PFSK-1 (cell line): Measurements from ENCODE around the gene DISC1.

ENCODE experiments used
- FOXP2 ChIP-seq: optimal IDR thresholded peaks from 2 replicates; pipeline ENCODE3; 2011; ENCODE audit warnings: borderline replicate concordance, control low read depth, inconsistent platforms; ENCODE audit not compliant: insufficient read depth; ENCODE audit errors: extremely low read length, extremely low read depth
- POLR2AphosphoS5 ChIP-seq: IDR thresholded peaks from 2 replicates; pipeline ENCODE4 v1.6.1; 2012; ENCODE audit warnings: low read depth, mild to moderate bottlenecking, control low read depth, low read length, moderate library complexity
- SIN3A ChIP-seq: IDR thresholded peaks from 2 replicates; pipeline ENCODE4 v1.6.1; 2012; ENCODE audit warnings: mild to moderate bottlenecking, low read length, moderate library complexity, borderline replicate concordance; ENCODE audit not compliant: insufficient read depth
- TAF1 ChIP-seq: IDR thresholded peaks from 2 replicates; pipeline ENCODE4 v1.6.1; 2012; ENCODE audit warnings: low read length, control low read depth, borderline replicate concordance; ENCODE audit not compliant: insufficient read depth
- TF ChIP-seq, protein P1 (sequence below), 2 experiments: IDR thresholded peaks; 2 replicates each; pipeline versions ENCODE4 v1.6.1 to v1.8.0; 2011 to 2012; ENCODE audit warnings: low read depth in 2 of 2, low read length in 2 of 2, control low read depth in 1 of 2, inconsistent platforms in 1 of 2, mild to moderate bottlenecking in 1 of 2, moderate library complexity in 1 of 2; ENCODE audit not compliant: insufficient read depth in 1 of 2

DISC1 gene

DNA sequence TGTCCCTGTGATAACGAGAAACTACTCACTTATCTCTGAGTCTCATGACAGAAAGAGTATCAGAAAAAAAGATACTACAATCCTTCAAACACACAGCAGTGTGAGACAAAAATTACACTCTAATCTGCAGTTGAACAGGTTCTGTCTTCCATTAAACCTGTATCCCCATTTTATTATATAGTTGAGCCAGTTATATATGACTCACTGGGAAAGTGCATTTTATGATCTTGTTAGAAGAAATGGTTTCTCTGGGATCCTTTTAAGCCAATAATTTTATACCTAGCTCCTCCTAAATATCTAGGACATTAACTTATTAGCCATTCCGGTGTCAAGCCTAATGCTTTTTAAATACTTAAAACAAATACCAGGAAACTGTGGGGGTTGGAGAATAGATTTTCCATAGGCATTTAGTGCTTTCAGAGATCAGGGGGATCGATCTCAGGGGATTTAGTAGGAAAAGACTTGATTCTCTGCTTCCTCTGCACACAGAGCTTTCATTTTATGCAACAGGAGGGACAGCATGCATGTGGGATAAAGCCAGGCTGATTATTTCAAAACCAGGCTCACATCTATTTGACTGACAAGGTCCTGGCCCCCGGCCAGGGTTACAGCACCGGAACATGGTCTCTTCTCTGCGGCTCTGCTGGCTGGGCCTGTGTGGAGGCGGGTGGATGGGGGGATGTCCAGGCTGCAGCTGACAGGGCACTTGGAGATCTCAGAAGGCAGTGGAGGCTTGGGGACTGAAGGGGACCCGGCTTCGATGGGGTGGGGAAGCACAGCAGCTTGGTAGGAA is 310.6 kb downstream of the DISC1 start:
- TF ChIP-seq, protein P1, sequence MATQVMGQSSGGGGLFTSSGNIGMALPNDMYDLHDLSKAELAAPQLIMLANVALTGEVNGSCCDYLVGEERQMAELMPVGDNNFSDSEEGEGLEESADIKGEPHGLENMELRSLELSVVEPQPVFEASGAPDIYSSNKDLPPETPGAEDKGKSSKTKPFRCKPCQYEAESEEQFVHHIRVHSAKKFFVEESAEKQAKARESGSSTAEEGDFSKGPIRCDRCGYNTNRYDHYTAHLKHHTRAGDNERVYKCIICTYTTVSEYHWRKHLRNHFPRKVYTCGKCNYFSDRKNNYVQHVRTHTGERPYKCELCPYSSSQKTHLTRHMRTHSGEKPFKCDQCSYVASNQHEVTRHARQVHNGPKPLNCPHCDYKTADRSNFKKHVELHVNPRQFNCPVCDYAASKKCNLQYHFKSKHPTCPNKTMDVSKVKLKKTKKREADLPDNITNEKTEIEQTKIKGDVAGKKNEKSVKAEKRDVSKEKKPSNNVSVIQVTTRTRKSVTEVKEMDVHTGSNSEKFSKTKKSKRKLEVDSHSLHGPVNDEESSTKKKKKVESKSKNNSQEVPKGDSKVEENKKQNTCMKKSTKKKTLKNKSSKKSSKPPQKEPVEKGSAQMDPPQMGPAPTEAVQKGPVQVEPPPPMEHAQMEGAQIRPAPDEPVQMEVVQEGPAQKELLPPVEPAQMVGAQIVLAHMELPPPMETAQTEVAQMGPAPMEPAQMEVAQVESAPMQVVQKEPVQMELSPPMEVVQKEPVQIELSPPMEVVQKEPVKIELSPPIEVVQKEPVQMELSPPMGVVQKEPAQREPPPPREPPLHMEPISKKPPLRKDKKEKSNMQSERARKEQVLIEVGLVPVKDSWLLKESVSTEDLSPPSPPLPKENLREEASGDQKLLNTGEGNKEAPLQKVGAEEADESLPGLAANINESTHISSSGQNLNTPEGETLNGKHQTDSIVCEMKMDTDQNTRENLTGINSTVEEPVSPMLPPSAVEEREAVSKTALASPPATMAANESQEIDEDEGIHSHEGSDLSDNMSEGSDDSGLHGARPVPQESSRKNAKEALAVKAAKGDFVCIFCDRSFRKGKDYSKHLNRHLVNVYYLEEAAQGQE (IDR thresholded peaks at IDR 0.05; ENCODE audit: insufficient read depth in 1 of 2, low read depth in 2 of 2, low read length in 2 of 2) = no peak; a peak in 1 of 4 replicates
- TF ChIP-seq POLR2AphosphoS5 (no peak), TAF1 (no peak), FOXP2 (no peak), SIN3A (no peak)

DNA sequence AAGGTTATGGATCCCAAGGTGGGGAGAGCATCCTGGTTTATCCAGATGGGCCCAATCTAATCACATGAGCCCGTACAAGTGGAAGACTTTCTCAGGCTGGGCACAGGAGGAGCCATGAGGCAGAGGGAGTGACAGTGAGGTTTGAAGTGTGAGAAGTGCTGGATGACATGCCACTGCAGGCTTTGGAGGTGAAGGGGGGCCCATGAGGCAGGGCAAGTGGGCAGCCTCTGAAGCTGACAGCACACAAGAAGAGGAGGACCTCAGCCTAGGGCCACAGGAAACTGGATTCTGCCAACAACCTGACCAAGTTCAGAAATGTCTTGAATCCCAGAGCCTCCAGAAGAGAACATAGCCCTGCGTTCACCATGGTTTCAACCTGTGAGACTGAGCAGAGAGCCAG is 311.6 kb downstream of the DISC1 start:
- TF ChIP-seq SIN3A (no peak), TAF1 (no peak), POLR2AphosphoS5 (no peak), FOXP2 (no peak)
- TF ChIP-seq, protein P1 (IDR thresholded peaks at IDR 0.05; ENCODE audit: insufficient read depth in 1 of 2, low read depth in 2 of 2, low read length in 2 of 2) = no peak

DNA sequence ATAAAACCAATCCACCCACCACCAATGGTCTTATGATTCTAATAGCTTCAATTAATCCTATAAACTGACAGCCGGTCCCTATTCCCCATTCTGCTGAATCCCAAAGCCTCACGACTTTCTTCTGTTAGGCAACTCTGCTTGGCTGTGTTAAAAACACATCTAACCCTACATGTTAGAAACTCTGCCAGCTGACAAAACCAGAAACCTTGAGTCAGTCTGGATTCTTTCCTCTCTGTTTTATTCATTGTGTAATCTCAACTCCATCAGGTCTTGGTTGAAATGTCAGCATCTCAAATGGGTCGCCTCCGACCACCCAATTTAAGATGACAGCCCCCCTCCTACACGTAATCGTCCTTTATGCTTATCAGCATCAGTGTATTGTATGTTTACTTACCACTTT is 312.1 kb downstream of the DISC1 start:
- no peak for TF ChIP-seq POLR2AphosphoS5
- no peak for TF ChIP-seq SIN3A

GRCh38 chr1:231939118-231939517 is 312.5 kb downstream of the DISC1 start:
- no peak for TF ChIP-seq FOXP2
- TF ChIP-seq POLR2AphosphoS5 = no peak
- TF ChIP-seq, protein P1 (IDR thresholded peaks at IDR 0.05; ENCODE audit: insufficient read depth in 1 of 2, low read depth in 2 of 2, low read length in 2 of 2) = no peak
- TF ChIP-seq SIN3A = no peak
- TF ChIP-seq TAF1 = no peak

DNA sequence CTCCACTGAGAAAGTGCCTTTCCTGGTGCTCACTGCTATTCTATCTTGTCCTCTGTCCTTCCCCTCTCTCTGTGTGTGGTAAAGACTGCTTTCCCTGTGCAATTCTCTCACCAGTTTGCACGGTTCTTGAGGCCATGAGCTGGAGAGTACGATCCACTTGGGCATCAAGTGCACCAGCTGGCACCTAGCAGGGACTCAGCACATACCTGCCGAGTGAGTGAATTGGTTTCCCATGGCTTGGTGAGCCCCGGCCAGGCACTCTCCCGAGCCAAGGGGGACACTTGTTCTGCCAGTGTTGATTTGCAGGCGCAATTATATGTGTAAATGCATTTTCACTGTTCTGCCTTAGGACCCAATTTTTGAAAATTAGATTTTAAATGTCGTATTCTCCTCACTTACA is 313.5 kb downstream of the DISC1 start:
- TF ChIP-seq FOXP2 (no peak), TAF1 (no peak), SIN3A (no peak), POLR2AphosphoS5 (no peak)
- TF ChIP-seq, protein P1 (IDR thresholded peaks at IDR 0.05; ENCODE audit: insufficient read depth in 1 of 2, low read depth in 2 of 2, low read length in 2 of 2) = no peak
